ENCODE measurements around the gene PRR33. TPM values are rescaled to one million over a fixed set of nuclear protein-coding genes. Genes with fewer than 3 reads are reported as not detected.

PRR33 gene
- total and polyA plus RNA-seq, 7 donors, result 0.13 TPM; not detected in 6

GRCh38 chr11:1930462-1930830 lies 38.8 kb upstream of the PRR33 start:
- no peaks in the 10 kb centered on the region for H3K4me1 ChIP-seq
- intact Hi-C loops (cut with DNase I), result no loop called here
- H3K9me3 ChIP-seq, result no peaks in the 10 kb centered on the region
- H3K27ac ChIP-seq, result peak overlapping the region in 2 of 4 donors; percentile 14 to 31
- no peaks in the 10 kb centered on the region for H3K27me3 ChIP-seq
- no peak overlapping the region for H3K4me3 ChIP-seq
- 74 to 76% methylated on average over 9 of the region's 9 CpGs for WGBS, 2 donors
- no peaks in the 10 kb centered on the region for H3K36me3 ChIP-seq
- no peak for DNase-seq
- no peak for TF ChIP-seq CTCF (IDR thresholded peaks at IDR 0.05)
- no peak for TF ChIP-seq POLR2AphosphoS5 (IDR thresholded peaks at IDR 0.05)
- TF ChIP-seq POLR2A (IDR thresholded peaks at IDR 0.05), result no peak
- no peak for TF ChIP-seq EP300 (IDR thresholded peaks at IDR 0.05)

- H3K9me3 ChIP-seq, result no peaks in the 10 kb centered on the region
- intact Hi-C loops (cut with DNase I), result no loop called here
- no peaks in the 10 kb centered on the region for H3K36me3 ChIP-seq
- peak overlapping the region in 2 of 4 donors; percentile 14 to 31 for H3K27ac ChIP-seq
- H3K27me3 ChIP-seq, result no peaks in the 10 kb centered on the region
- no peak overlapping the region for H3K4me3 ChIP-seq
- H3K4me1 ChIP-seq, result no peaks in the 10 kb centered on the region
- TF ChIP-seq POLR2AphosphoS5 (IDR thresholded peaks at IDR 0.05) (no peak), POLR2A (IDR thresholded peaks at IDR 0.05) (no peak), CTCF (IDR thresholded peaks at IDR 0.05) (no peak), EP300 (IDR thresholded peaks at IDR 0.05) (no peak)
- 81 to 87% methylated on average over 25 of the region's 25 CpGs for WGBS, 2 donors
- no peak for DNase-seq
These were observed 38.1 kb upstream of the PRR33 start for GRCh38 chr11:1929621-1930461.

DNA sequence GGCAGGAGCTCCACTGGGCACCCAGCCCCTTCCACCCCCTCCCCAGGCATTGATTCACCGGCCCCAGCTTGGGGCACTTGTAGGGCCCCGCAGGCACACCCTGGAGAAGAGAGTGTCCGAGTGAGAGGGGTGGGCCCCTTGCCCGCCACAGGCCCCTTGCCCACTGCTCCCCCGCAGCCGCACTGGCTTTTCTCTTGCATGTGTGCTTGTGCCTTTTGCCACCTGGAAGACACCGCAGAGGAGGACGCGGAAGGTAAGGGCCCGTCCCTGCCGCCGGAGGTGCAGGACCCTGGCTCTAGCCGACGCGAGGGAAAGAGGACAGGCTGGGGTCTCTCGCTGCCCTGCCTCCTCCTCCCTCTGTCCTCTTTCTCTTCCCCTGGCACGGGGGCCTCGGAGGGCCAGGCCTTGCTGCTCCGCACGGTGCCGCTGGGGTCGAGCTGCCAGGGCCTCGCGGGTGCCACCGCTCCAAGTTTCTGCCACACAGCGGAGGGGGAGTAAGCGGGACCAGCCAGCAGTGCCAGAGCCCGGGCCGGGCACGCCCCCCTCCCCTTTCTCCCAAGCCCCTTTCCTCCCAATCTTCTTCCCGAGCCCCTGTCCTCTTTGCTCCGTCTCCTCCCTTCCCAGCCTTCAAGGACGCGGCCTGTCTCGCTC lies 37.3 kb upstream of the PRR33 start:
- Histone ChIP-seq H3K27ac (peak overlapping the region in 1 of 4 donors; percentile 68), H3K4me1 (no peaks in the 10 kb centered on the region), H3K4me3 (no peak overlapping the region), H3K27me3 (no peaks in the 10 kb centered on the region), H3K9me3 (no peaks in the 10 kb centered on the region), H3K36me3 (no peaks in the 10 kb centered on the region)
- intact Hi-C loops (cut with DNase I), result no loop called here
- 85 to 94% methylated on average over 35 of the region's 35 CpGs for WGBS, 2 donors
- TF ChIP-seq POLR2AphosphoS5 (IDR thresholded peaks at IDR 0.05) (no peak), EP300 (IDR thresholded peaks at IDR 0.05) (no peak), POLR2A (IDR thresholded peaks at IDR 0.05) (no peak), CTCF (IDR thresholded peaks at IDR 0.05) (no peak)
- no peak for DNase-seq

DNA sequence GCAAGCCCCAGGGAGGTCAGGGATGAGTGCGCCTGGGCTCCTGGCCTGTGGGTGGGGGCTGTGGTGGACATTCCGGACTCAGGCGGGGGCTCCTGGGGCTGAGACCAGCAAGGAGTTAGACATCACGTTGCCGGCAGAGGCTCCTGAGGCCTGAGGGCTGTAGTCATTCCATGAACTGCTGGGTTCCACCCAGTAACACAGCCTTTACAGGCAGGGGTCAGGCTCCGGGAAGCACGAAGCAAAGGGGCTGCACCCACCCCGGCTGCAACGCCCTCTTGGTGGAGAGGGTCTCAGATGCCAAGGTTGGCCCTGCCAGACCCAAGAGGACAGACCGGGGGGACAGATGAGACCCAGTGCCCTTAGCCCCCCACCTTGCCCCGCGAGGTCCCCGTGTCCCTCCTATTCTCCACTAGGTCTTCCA lies 36.8 kb upstream of the PRR33 start:
- Histone ChIP-seq H3K36me3 (no peaks in the 10 kb centered on the region), H3K27ac (peak overlapping the region in 1 of 4 donors; percentile 68), H3K27me3 (no peaks in the 10 kb centered on the region), H3K4me1 (no peaks in the 10 kb centered on the region), H3K9me3 (no peaks in the 10 kb centered on the region), H3K4me3 (no peak overlapping the region)
- intact Hi-C loops (cut with DNase I), result no loop called here
- DNase-seq, result no peak
- 77 to 88% methylated on average over 13 of the region's 13 CpGs for WGBS, 2 donors
- TF ChIP-seq EP300 (IDR thresholded peaks at IDR 0.05) (no peak), CTCF (IDR thresholded peaks at IDR 0.05) (no peak), POLR2A (IDR thresholded peaks at IDR 0.05) (no peak), POLR2AphosphoS5 (IDR thresholded peaks at IDR 0.05) (no peak)

Measured in sigmoid colon (tissue), 7 donors.